Skeletal muscle satellite cell (primary cell): ENCODE results near the gene DMC1.
A peak's percentile ranks its signal among the peaks of the same experiment; 100 is the strongest.
"Not testable (repeated sequence)": the region's sequence is repeated elsewhere in the genome, so short reads cannot be mapped to it uniquely, and the experiment has no call there.

Experiments used
- H3K27me3 ChIP-seq: 2 replicates; pipeline ENCODE4 v1.7.0; 2013; ENCODE audit warnings: low read length; ENCODE audit not compliant: control insufficient read depth, insufficient read depth
- H3K36me3 ChIP-seq: 2 replicates; pipeline ENCODE4 v1.7.0; 2013; ENCODE audit warnings: mild to moderate bottlenecking, control low read depth, low read length; ENCODE audit not compliant: insufficient read depth
- H3K4me1 ChIP-seq: 2 replicates; pipeline ENCODE4 v1.7.0; 2013; ENCODE audit warnings: low read length; ENCODE audit not compliant: control insufficient read depth, insufficient read depth
- H3K4me2 ChIP-seq: 2 replicates; pipeline ENCODE4 v1.7.0; 2013; ENCODE audit warnings: mild to moderate bottlenecking, low read length
- H3K4me3 ChIP-seq: 2 replicates; pipeline ENCODE4 v1.7.0; 2013; ENCODE audit warnings: low read length
- H3K9ac ChIP-seq: 2 replicates; pipeline ENCODE4 v1.7.0; 2013; ENCODE audit warnings: mild to moderate bottlenecking, low read depth, low read length, moderate library complexity
- H3K9me3 ChIP-seq: replicated peaks from 2 replicates; pipeline ENCODE4 v1.7.0; 2013; ENCODE audit warnings: mild to moderate bottlenecking, control low read depth, low read length

Gene DMC1

GRCh38 chr22:38602166-38602565, 32.2 kb upstream of the DMC1 start:
- H3K27me3 ChIP-seq = peaks cover 3% of the 10 kb centered on the region
- H3K36me3 ChIP-seq = no peaks in the 10 kb centered on the region
- no peak overlapping the region for H3K4me3 ChIP-seq
- no peak overlapping the region for H3K4me2 ChIP-seq
- H3K9me3 ChIP-seq = no peaks in the 10 kb centered on the region
- H3K4me1 ChIP-seq = peaks cover 10% of the 10 kb centered on the region
- H3K9ac ChIP-seq = no peak overlapping the region

GRCh38 chr22:38601221-38601764, 31.3 kb upstream of the DMC1 start:
- H3K9ac ChIP-seq = no peak overlapping the region
- H3K4me3 ChIP-seq = no peak overlapping the region
- peaks cover 5% of the 10 kb centered on the region for H3K4me1 ChIP-seq
- no peaks in the 10 kb centered on the region for H3K36me3 ChIP-seq
- no peaks in the 10 kb centered on the region for H3K9me3 ChIP-seq
- H3K27me3 ChIP-seq = peaks cover 3% of the 10 kb centered on the region
- no peak overlapping the region for H3K4me2 ChIP-seq

GRCh38 chr22:38599466-38599865, 29.5 kb upstream of the DMC1 start:
- H3K9me3 ChIP-seq = no peaks in the 10 kb centered on the region
- no peak overlapping the region for H3K4me3 ChIP-seq
- no peaks in the 10 kb centered on the region for H3K4me1 ChIP-seq
- no peak overlapping the region for H3K4me2 ChIP-seq
- no peak overlapping the region for H3K9ac ChIP-seq
- peaks cover 3% of the 10 kb centered on the region for H3K27me3 ChIP-seq
- H3K36me3 ChIP-seq = no peaks in the 10 kb centered on the region

- H3K4me3 ChIP-seq, H3K9me3 ChIP-seq, H3K36me3 ChIP-seq, H3K4me1 ChIP-seq, H3K27me3 ChIP-seq, H3K9ac ChIP-seq, H3K4me2 ChIP-seq: not testable (repeated sequence)
Observed at GRCh38 chr22:38582923-38583322, 12.9 kb upstream of the DMC1 start.

GRCh38 chr22:38578505-38578904, 8.5 kb upstream of the DMC1 start:
- no peak overlapping the region for H3K9ac ChIP-seq
- peaks cover 3% of the 10 kb centered on the region for H3K27me3 ChIP-seq
- no peaks in the 10 kb centered on the region for H3K4me1 ChIP-seq
- H3K36me3 ChIP-seq = no peaks in the 10 kb centered on the region
- H3K4me3 ChIP-seq = no peak overlapping the region
- no peaks in the 10 kb centered on the region for H3K9me3 ChIP-seq
- H3K4me2 ChIP-seq = no peak overlapping the region

- Histone ChIP-seq H3K9ac (no peak overlapping the region), H3K36me3 (no peaks in the 10 kb centered on the region), H3K27me3 (no peaks in the 10 kb centered on the region), H3K4me2 (no peak overlapping the region), H3K4me3 (no peak overlapping the region), H3K9me3 (no peaks in the 10 kb centered on the region), H3K4me1 (peaks cover 20% of the 10 kb centered on the region)
Observed at GRCh38 chr22:38572065-38572464, 2.1 kb upstream of the DMC1 start.

GRCh38 chr22:38570779-38571364, 889 bp upstream of the DMC1 start:
- Histone ChIP-seq H3K4me3 (peak overlapping the region; percentile 73), H3K4me1 (peaks cover 20% of the 10 kb centered on the region), H3K9me3 (no peaks in the 10 kb centered on the region), H3K9ac (peak overlapping the region; percentile 75), H3K4me2 (peak overlapping the region; percentile 96), H3K36me3 (no peaks in the 10 kb centered on the region), H3K27me3 (no peaks in the 10 kb centered on the region)

- Histone ChIP-seq H3K9ac (peak overlapping the region; percentile 58), H3K4me3 (peak overlapping the region; percentile 57), H3K4me1 (peaks cover 20% of the 10 kb centered on the region), H3K36me3 (no peaks in the 10 kb centered on the region), H3K4me2 (peak overlapping the region; percentile 80), H3K27me3 (no peaks in the 10 kb centered on the region), H3K9me3 (no peaks in the 10 kb centered on the region)
Observed at GRCh38 chr22:38569181-38569971, 607 bp downstream of the DMC1 start.

- H3K9ac ChIP-seq = no peak overlapping the region
- H3K27me3 ChIP-seq = no peaks in the 10 kb centered on the region
- H3K4me1 ChIP-seq = peaks cover 20% of the 10 kb centered on the region
- H3K36me3 ChIP-seq = no peaks in the 10 kb centered on the region
- H3K9me3 ChIP-seq = no peaks in the 10 kb centered on the region
- no peak overlapping the region for H3K4me3 ChIP-seq
- H3K4me2 ChIP-seq = no peak overlapping the region
Observed at GRCh38 chr22:38567531-38568285, 2.3 kb downstream of the DMC1 start.

GRCh38 chr22:38566726-38567504, 3.1 kb downstream of the DMC1 start:
- H3K27me3 ChIP-seq = no peaks in the 10 kb centered on the region

GRCh38 chr22:38565441-38565840, 4.5 kb downstream of the DMC1 start:
- no peaks in the 10 kb centered on the region for H3K36me3 ChIP-seq
- H3K4me1 ChIP-seq = peaks cover 10% of the 10 kb centered on the region
- H3K4me2 ChIP-seq = no peak overlapping the region
- no peak overlapping the region for H3K4me3 ChIP-seq
- no peaks in the 10 kb centered on the region for H3K27me3 ChIP-seq
- no peaks in the 10 kb centered on the region for H3K9me3 ChIP-seq
- H3K9ac ChIP-seq = no peak overlapping the region

More at GRCh38 chr22:38566726-38567504, 3.1 kb downstream of the DMC1 start:
- no peaks in the 10 kb centered on the region for H3K9me3 ChIP-seq
- peaks cover 20% of the 10 kb centered on the region for H3K4me1 ChIP-seq
- H3K4me2 ChIP-seq = no peak overlapping the region
- H3K4me3 ChIP-seq = no peak overlapping the region
- H3K36me3 ChIP-seq = no peaks in the 10 kb centered on the region
- H3K9ac ChIP-seq = no peak overlapping the region
